H1 (cell line): ENCODE measurements around the gene MAP2K2. TPM values are rescaled to one million over a fixed set of nuclear protein-coding genes. Genes with fewer than 3 reads are reported as not detected.

Experiments
- BACH1 ChIP-seq: IDR thresholded peaks from 2 replicates; pipeline ENCODE4 v1.6.1; 2012; ENCODE audit warnings: low read length, improper control_type of control experiment
- CREB1 ChIP-seq: IDR thresholded peaks from 2 replicates; pipeline ENCODE4 v1.6.1; 2012; ENCODE audit warnings: inconsistent platforms
- CTCF ChIP-seq, 3 experiments: IDR thresholded peaks; 1 replicate in 2 of 3; 2 replicates in 1 of 3; pipeline versions ENCODE4 v1.5.1 to v1.6.1; 2011; ENCODE audit warnings: low read length in 3 of 3, mild to moderate bottlenecking in 3 of 3, inconsistent platforms in 2 of 3, low read depth in 1 of 3, moderate library complexity in 1 of 3; ENCODE audit not compliant: insufficient read depth in 1 of 3; ENCODE audit errors: control extremely low read depth in 1 of 3
- JUN ChIP-seq: IDR thresholded peaks from 2 replicates; pipeline ENCODE4 v1.6.1; 2011; ENCODE audit warnings: low read depth, mild to moderate bottlenecking, improper control_type of control experiment, low read length
- PHF8 ChIP-seq: fragments of 200-600 bp; sonication (generic); conservative IDR thresholded peaks from 2 replicates; pipeline ENCODE4 v1.7.1; 2012; ENCODE audit warnings: low read depth, mild to moderate bottlenecking, inconsistent platforms, low read length, moderate library complexity
- POLR2A ChIP-seq, 2 experiments: IDR thresholded peaks; 1 replicate in 1 of 2; 2 replicates in 1 of 2; pipeline ENCODE4 v1.6.1; 2011; ENCODE audit warnings: low read depth in 2 of 2, low read length in 2 of 2, mild to moderate bottlenecking in 2 of 2; ENCODE audit errors: control extremely low read depth in 1 of 2
- polyA plus RNA-seq, 7 experiments: library from polyadenylated mRNA; depleted of rRNA in 3 of 7; stranded (reverse) in 5 of 7; unstranded in 2 of 7; fragments of >200 nt in 5 of 7; fragments of 200-250 nt in 2 of 7; gene quantifications; 1 replicate in 5 of 7; 2 replicates in 1 of 7; 4 replicates in 1 of 7; pipeline versions ENCODE4 v1.2.1 to v1.2.3, GENCODE V29; 2011 to 2013; ENCODE audit warnings: missing spikeins in 2 of 7, mixed read lengths in 2 of 7
- total RNA-seq: library from RNA; stranded (reverse); fragmentation: NEBNext Ultra II Directional; extraction: Animal tissue kit (Norgen Biotek cat#: 25700); gene quantifications from 2 replicates; pipeline ENCODE4 v1.2.1, GENCODE V29; 2021
- TF ChIP-seq, protein P1 (sequence below): fragments of 300-600 bp; sonication (generic); IDR thresholded peaks from 2 replicates; pipeline ENCODE4 v1.7.1; 2012; ENCODE audit warnings: low read length, moderate library complexity, mild to moderate bottlenecking, inconsistent platforms; ENCODE audit not compliant: insufficient replicate concordance

Gene MAP2K2
- total and polyA plus RNA-seq, 2 of the 8 experiments (the other 6 are each of a cell fraction or from before 2014, with no cell fraction given), result 111 to 162 TPM

GRCh38 chr19:4109626-4109945 is 14.3 kb downstream of the MAP2K2 start (continued):
- TF ChIP-seq, protein P1, sequence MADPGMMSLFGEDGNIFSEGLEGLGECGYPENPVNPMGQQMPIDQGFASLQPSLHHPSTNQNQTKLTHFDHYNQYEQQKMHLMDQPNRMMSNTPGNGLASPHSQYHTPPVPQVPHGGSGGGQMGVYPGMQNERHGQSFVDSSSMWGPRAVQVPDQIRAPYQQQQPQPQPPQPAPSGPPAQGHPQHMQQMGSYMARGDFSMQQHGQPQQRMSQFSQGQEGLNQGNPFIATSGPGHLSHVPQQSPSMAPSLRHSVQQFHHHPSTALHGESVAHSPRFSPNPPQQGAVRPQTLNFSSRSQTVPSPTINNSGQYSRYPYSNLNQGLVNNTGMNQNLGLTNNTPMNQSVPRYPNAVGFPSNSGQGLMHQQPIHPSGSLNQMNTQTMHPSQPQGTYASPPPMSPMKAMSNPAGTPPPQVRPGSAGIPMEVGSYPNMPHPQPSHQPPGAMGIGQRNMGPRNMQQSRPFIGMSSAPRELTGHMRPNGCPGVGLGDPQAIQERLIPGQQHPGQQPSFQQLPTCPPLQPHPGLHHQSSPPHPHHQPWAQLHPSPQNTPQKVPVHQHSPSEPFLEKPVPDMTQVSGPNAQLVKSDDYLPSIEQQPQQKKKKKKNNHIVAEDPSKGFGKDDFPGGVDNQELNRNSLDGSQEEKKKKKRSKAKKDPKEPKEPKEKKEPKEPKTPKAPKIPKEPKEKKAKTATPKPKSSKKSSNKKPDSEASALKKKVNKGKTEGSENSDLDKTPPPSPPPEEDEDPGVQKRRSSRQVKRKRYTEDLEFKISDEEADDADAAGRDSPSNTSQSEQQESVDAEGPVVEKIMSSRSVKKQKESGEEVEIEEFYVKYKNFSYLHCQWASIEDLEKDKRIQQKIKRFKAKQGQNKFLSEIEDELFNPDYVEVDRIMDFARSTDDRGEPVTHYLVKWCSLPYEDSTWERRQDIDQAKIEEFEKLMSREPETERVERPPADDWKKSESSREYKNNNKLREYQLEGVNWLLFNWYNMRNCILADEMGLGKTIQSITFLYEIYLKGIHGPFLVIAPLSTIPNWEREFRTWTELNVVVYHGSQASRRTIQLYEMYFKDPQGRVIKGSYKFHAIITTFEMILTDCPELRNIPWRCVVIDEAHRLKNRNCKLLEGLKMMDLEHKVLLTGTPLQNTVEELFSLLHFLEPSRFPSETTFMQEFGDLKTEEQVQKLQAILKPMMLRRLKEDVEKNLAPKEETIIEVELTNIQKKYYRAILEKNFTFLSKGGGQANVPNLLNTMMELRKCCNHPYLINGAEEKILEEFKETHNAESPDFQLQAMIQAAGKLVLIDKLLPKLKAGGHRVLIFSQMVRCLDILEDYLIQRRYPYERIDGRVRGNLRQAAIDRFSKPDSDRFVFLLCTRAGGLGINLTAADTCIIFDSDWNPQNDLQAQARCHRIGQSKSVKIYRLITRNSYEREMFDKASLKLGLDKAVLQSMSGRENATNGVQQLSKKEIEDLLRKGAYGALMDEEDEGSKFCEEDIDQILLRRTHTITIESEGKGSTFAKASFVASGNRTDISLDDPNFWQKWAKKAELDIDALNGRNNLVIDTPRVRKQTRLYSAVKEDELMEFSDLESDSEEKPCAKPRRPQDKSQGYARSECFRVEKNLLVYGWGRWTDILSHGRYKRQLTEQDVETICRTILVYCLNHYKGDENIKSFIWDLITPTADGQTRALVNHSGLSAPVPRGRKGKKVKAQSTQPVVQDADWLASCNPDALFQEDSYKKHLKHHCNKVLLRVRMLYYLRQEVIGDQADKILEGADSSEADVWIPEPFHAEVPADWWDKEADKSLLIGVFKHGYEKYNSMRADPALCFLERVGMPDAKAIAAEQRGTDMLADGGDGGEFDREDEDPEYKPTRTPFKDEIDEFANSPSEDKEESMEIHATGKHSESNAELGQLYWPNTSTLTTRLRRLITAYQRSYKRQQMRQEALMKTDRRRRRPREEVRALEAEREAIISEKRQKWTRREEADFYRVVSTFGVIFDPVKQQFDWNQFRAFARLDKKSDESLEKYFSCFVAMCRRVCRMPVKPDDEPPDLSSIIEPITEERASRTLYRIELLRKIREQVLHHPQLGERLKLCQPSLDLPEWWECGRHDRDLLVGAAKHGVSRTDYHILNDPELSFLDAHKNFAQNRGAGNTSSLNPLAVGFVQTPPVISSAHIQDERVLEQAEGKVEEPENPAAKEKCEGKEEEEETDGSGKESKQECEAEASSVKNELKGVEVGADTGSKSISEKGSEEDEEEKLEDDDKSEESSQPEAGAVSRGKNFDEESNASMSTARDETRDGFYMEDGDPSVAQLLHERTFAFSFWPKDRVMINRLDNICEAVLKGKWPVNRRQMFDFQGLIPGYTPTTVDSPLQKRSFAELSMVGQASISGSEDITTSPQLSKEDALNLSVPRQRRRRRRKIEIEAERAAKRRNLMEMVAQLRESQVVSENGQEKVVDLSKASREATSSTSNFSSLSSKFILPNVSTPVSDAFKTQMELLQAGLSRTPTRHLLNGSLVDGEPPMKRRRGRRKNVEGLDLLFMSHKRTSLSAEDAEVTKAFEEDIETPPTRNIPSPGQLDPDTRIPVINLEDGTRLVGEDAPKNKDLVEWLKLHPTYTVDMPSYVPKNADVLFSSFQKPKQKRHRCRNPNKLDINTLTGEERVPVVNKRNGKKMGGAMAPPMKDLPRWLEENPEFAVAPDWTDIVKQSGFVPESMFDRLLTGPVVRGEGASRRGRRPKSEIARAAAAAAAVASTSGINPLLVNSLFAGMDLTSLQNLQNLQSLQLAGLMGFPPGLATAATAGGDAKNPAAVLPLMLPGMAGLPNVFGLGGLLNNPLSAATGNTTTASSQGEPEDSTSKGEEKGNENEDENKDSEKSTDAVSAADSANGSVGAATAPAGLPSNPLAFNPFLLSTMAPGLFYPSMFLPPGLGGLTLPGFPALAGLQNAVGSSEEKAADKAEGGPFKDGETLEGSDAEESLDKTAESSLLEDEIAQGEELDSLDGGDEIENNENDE, result no peak
- TF ChIP-seq CREB1 (no peak), CTCF (IDR thresholded peaks at IDR 0.05; ENCODE audit: control extremely low read depth in 1 of 3, insufficient read depth in 1 of 3, low read depth in 1 of 3, low read length in 3 of 3) (no peak), PHF8 (no peak), BACH1 (no peak), JUN (no peak), POLR2A (IDR thresholded peaks at IDR 0.05; ENCODE audit: control extremely low read depth in 1 of 2, low read depth in 2 of 2, low read length in 2 of 2) (no peak)
